ENCODE data around the gene LRGUK. TPM values are rescaled to one million over a fixed set of nuclear protein-coding genes. Genes with fewer than 3 reads are reported as not detected.

Gene LRGUK
- total RNA-seq, 1 experiment from 2014 or later: 0.49 TPM

DNA sequence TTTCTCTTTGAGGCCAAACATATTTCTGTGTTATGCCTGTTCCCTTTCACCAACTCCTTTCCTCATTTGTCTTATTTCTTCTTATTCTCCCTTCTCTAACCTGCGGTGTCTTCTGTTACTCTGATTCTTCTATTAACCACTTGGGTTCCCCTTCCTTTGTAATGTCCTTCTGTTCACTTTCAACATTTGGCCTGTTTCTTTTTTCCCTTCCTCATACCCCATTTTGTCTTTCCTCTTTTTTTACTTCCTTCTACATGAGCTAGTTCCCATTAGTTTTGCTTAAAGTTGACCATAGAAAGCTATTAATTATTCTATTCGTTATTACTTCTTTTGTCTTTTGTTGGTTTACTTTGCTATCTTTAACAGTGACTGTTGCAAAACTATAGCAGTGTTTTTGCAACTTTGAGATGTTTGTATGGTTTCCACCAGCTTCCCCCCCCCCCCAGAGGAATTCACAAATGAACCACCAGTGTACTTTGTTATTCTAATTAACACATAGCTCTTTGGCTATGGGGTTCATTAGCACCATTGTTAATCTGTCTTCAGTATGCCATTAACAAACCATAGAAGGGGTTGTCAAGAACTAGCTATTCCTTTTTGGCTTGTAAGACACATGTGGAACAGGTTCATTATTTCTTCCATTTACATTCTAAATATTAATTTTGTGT, 2.9 kb downstream of the LRGUK start:
- H3K9me2 ChIP-seq (ENCODE audit: insufficient read depth): no peaks in the 10 kb centered on the region
- RAD21 ChIA-PET (ENCODE audit: low non-redundant PET in 1 of 2, low total read pairs in 2 of 2, uncharacterized antibody in 2 of 2, unreplicated experiment in 2 of 2): no interaction called here
- CTCF ChIA-PET: interaction anchor here (1.8 kb wide), 1 partner anchor 11 kb away, joined by 4 read pairs; no protein-coding TSS in a partner anchor
- no peaks in the 10 kb centered on the region for H3K27me3 ChIP-seq (ENCODE audit: insufficient read depth, low read length)
- DNase-seq (ENCODE audit: low read depth, low spot score) (no peak), ATAC-seq (no peak)
- intact Hi-C loops (cut with micrococcal nuclease): no loop called here
- no peaks in the 10 kb centered on the region for H3K4me1 ChIP-seq (ENCODE audit: control insufficient read depth in 1 of 2, insufficient read depth in 2 of 2, low read length in 2 of 2)
- TF ChIP-seq, protein P1, sequence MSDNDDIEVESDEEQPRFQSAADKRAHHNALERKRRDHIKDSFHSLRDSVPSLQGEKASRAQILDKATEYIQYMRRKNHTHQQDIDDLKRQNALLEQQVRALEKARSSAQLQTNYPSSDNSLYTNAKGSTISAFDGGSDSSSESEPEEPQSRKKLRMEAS (IDR thresholded peaks at IDR 0.05): no peak
- TF ChIP-seq ELF1 (IDR thresholded peaks at IDR 0.05; ENCODE audit: borderline replicate concordance, low read depth) (no peak), ZFX (IDR thresholded peaks at IDR 0.05) (no peak), RAD21 (IDR thresholded peaks at IDR 0.05; ENCODE audit: low read depth) (no peak), POLR2AphosphoS5 (IDR thresholded peaks at IDR 0.05; ENCODE audit: low read depth, low read length) (no peak), SP1 (IDR thresholded peaks at IDR 0.05; ENCODE audit: low read depth) (no peak), TCF7L2 (IDR thresholded peaks at IDR 0.05; ENCODE audit: borderline replicate concordance, extremely low read depth, insufficient read depth, insufficient read length) (no peak), EZH2phosphoT487 (IDR thresholded peaks at IDR 0.05; ENCODE audit: borderline replicate concordance) (no peak), FOSL1 (IDR thresholded peaks at IDR 0.05; ENCODE audit: low read depth) (no peak)
- TF ChIP-seq, protein P2, sequence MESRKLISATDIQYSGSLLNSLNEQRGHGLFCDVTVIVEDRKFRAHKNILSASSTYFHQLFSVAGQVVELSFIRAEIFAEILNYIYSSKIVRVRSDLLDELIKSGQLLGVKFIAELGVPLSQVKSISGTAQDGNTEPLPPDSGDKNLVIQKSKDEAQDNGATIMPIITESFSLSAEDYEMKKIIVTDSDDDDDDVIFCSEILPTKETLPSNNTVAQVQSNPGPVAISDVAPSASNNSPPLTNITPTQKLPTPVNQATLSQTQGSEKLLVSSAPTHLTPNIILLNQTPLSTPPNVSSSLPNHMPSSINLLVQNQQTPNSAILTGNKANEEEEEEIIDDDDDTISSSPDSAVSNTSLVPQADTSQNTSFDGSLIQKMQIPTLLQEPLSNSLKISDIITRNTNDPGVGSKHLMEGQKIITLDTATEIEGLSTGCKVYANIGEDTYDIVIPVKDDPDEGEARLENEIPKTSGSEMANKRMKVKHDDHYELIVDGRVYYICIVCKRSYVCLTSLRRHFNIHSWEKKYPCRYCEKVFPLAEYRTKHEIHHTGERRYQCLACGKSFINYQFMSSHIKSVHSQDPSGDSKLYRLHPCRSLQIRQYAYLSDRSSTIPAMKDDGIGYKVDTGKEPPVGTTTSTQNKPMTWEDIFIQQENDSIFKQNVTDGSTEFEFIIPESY (IDR thresholded peaks at IDR 0.05; ENCODE audit: extremely low read depth, insufficient replicate concordance, low read length): no peak
- TF ChIP-seq, protein P3, sequence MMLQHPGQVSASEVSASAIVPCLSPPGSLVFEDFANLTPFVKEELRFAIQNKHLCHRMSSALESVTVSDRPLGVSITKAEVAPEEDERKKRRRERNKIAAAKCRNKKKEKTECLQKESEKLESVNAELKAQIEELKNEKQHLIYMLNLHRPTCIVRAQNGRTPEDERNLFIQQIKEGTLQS (IDR thresholded peaks at IDR 0.05): no peak
- TF ChIP-seq, protein P4, sequence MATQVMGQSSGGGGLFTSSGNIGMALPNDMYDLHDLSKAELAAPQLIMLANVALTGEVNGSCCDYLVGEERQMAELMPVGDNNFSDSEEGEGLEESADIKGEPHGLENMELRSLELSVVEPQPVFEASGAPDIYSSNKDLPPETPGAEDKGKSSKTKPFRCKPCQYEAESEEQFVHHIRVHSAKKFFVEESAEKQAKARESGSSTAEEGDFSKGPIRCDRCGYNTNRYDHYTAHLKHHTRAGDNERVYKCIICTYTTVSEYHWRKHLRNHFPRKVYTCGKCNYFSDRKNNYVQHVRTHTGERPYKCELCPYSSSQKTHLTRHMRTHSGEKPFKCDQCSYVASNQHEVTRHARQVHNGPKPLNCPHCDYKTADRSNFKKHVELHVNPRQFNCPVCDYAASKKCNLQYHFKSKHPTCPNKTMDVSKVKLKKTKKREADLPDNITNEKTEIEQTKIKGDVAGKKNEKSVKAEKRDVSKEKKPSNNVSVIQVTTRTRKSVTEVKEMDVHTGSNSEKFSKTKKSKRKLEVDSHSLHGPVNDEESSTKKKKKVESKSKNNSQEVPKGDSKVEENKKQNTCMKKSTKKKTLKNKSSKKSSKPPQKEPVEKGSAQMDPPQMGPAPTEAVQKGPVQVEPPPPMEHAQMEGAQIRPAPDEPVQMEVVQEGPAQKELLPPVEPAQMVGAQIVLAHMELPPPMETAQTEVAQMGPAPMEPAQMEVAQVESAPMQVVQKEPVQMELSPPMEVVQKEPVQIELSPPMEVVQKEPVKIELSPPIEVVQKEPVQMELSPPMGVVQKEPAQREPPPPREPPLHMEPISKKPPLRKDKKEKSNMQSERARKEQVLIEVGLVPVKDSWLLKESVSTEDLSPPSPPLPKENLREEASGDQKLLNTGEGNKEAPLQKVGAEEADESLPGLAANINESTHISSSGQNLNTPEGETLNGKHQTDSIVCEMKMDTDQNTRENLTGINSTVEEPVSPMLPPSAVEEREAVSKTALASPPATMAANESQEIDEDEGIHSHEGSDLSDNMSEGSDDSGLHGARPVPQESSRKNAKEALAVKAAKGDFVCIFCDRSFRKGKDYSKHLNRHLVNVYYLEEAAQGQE (IDR thresholded peaks at IDR 0.05; ENCODE audit: low read depth): no peak
- no TSS peak for BruUV-seq (replicated peaks)
- no peak overlapping the region for H3K4me2 ChIP-seq (ENCODE audit: low read length)
- no peaks in the 10 kb centered on the region for H3K36me3 ChIP-seq (ENCODE audit: control insufficient read depth in 1 of 2, insufficient read depth in 2 of 2, low read length in 2 of 2)
- no peak overlapping the region for H3K9ac ChIP-seq (ENCODE audit: low read length)
- POLR2A ChIA-PET: no interaction called here
- H3K9me3 ChIP-seq (ENCODE audit: control insufficient read depth in 1 of 2, insufficient read depth in 1 of 2, low read depth in 1 of 2, low read length in 2 of 2): no peaks in the 10 kb centered on the region
- no peak overlapping the region for H2AFZ ChIP-seq (ENCODE audit: low read depth, low read length, poor library complexity, severe bottlenecking)
- H4K20me1 ChIP-seq (ENCODE audit: insufficient read depth): no peaks in the 10 kb centered on the region
- H3K4me3 ChIP-seq (replicated peaks in 1 of 2; ENCODE audit: low read depth in 1 of 2, low read length in 2 of 2): no peak overlapping the region
- no peak overlapping the region for H3K27ac ChIP-seq (ENCODE audit: low read depth, low read length)
- no peaks in the 10 kb centered on the region for H3K79me2 ChIP-seq (ENCODE audit: insufficient read depth, low read length)

Data from HCT116 (cell line).